NCI-H1694 treated with DMSO at 0.1 percent for 48 hours (cell line): ENCODE measurements around the gene TBC1D13.
"Not testable (repeated sequence)": the region's sequence is repeated elsewhere in the genome, so short reads cannot be mapped to it uniquely, and the experiment has no call there.

Experiments
- DNase-seq: peaks from one replicate; lab custom pipeline; 2025; lab: John Stamatoyannopoulos, UW

Gene TBC1D13

GRCh38 chr9:128847803-128848202, 60.8 kb downstream of the TBC1D13 start:
- DNase-seq: no peak

GRCh38 chr9:128851024-128851423, 64.0 kb downstream of the TBC1D13 start:
- not testable (repeated sequence) for DNase-seq

GRCh38 chr9:128851779-128852600, 64.9 kb downstream of the TBC1D13 start:
- peak; percentile 2 for DNase-seq

- not testable (repeated sequence) for DNase-seq
Measured at GRCh38 chr9:128852646-128853045, 65.6 kb downstream of the TBC1D13 start.

GRCh38 chr9:128854454-128854853, 67.4 kb downstream of the TBC1D13 start:
- DNase-seq: not testable (repeated sequence)

- not testable (repeated sequence) for DNase-seq
Measured at GRCh38 chr9:128858476-128858875, 71.4 kb downstream of the TBC1D13 start.
